T47D (cell line): Measurements from ENCODE around the gene RALGAPA2.

Source experiments
- DNase-seq, 2 experiments: peaks; one replicate each; pipeline versions ENCODE4 v3.0.0 to v3.0.0-alpha.2; 2011 to 2012; ENCODE audit warnings: low read depth in 1 of 2, low spot score in 1 of 2
- JUND ChIP-seq: IDR thresholded peaks from 2 replicates; pipeline ENCODE4 v1.6.1; 2012; ENCODE audit warnings: low read depth
- in situ Hi-C: cut with HindIII; loops from 2 replicates; pipeline ENCODE4 v1.10.0; 2016; ENCODE audit warnings: low sequenced_read_pairs, low pct_unique_long_range_greater_than_20kb

RALGAPA2 gene

DNA sequence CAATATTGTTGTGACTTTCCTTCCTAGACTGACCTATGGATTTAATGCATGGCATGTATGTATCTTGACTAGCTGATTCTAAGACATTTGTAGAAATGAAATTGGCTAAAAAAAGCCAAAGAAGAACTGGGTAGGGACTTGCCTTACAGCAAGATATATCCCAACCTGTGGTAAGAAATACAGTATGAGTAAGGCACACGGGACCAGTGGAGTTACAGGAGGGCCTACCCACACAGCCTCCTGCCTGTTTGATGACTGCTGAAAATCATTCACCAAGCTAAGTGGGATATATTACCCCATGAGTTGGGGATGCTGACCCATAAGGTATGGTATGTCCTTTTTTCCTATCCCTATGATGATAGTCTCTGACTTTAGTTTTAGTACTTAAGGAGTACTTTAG lies 232.3 kb downstream of the RALGAPA2 start:
- TF ChIP-seq JUND, result no peak
- in situ Hi-C loops, result no loop called here
- DNase-seq, result no peak

- TF ChIP-seq JUND, result no peak
- no peak for DNase-seq
- in situ Hi-C loops, result no loop called here
These were observed 234.9 kb downstream of the RALGAPA2 start for GRCh38 chr20:20477444-20478041.

DNA sequence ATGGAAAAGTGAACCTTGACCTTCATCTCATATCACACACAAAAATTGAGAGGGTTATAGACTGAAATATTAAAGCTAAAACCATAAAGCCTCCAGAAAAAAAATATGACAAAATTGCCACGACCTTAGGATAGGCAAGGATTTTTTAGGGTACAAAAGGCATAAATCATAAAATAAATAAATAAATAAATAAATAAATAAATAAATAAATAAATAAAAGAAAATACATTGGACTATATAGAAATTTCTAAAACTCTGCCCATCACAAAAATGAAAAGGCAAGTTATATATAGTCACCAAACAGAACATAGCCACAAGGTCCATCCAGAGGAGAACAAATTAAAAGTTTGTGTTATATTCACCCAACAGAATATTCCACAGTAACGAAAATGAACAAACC lies 235.9 kb downstream of the RALGAPA2 start:
- TF ChIP-seq JUND, result no peak
- in situ Hi-C loops, result no loop called here
- no peak for DNase-seq

GRCh38 chr20:20473657-20474056 lies 238.8 kb downstream of the RALGAPA2 start:
- DNase-seq, result no peak
- in situ Hi-C loops, result no loop called here
- TF ChIP-seq JUND, result no peak

DNA sequence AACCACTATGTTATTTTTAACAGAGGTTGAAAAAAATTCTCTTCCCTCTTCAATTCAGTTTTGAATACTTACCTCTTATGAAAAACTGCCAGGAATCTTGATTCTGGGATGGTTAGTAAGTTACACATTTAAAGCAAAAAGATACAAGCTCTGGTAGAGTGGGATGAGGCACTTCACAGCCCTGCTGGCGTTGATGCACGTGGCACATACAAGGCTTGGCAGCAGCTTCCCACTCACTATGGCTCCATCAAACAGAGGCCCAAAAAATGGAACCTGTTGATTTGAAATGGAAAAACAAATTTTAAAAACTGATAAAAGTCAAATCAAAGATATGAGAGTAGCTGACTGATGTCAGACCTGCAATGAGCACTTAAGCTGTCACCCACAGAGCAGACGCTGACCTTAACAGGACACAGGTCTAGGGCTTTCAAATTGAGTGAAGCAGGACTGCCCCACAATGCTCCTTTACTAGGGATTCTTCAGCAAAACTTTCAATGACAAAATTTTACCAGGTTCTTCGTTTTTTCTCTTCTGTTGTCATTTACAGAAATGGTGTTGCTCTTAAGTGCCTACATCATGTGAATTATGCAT lies 239.7 kb downstream of the RALGAPA2 start:
- in situ Hi-C loops, result no loop called here
- no peak for TF ChIP-seq JUND
- DNase-seq, result no peak

GRCh38 chr20:20466341-20466879 lies 246.0 kb downstream of the RALGAPA2 start:
- no peak for DNase-seq
- TF ChIP-seq JUND, result no peak
- in situ Hi-C loops, result no loop called here

GRCh38 chr20:20465252-20465651 lies 247.2 kb downstream of the RALGAPA2 start:
- peak in 1 of 2 experiments; percentile 36 for DNase-seq
- in situ Hi-C loops, result no loop called here
- TF ChIP-seq JUND, result no peak

GRCh38 chr20:20463933-20464374 lies 248.5 kb downstream of the RALGAPA2 start:
- DNase-seq, result no peak
- TF ChIP-seq JUND, result no peak
- in situ Hi-C loops, result no loop called here

- no peak for TF ChIP-seq JUND
- no peak for DNase-seq
- in situ Hi-C loops, result no loop called here
These were observed 250.3 kb downstream of the RALGAPA2 start for GRCh38 chr20:20462185-20462584.

DNA sequence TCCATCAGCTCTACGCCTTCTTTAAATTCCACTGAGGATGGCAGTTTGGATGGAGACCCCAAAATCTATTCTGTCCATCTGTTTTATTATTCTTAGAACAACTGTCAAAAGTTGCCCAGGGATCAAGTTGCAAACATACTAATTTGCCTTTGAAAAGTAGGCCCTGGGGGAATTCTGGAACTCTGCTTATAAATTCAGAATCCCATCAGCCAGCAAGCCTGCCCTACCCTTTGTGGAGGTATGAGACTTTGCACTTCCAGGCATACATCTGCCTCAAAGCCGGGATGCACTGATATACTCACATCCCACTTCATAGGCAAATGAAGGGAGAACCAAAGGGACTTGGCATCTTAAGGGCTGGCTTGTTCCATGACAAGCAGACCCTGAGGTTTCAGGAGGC lies 250.9 kb downstream of the RALGAPA2 start:
- in situ Hi-C loops, result no loop called here
- DNase-seq, result no peak
- TF ChIP-seq JUND, result no peak

DNA sequence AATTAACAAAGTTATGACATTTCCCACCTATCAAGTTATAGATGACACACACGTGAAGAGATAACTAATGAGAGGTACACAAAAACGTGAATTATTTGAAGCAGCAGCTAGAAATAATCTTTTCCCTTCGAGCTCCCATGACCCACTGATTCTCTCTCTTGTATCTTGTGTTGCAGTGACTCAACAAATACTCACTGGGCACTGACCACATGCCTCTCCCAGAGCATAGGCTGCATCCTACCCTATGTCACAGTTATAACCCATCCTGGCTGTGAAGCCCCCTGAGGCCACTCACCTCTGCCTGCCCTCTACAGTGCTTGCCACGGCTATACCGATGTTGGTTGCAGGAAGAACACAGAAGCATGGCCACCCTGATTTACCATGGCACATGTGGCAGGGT lies 252.7 kb downstream of the RALGAPA2 start:
- DNase-seq, result no peak
- in situ Hi-C loops, result no loop called here
- TF ChIP-seq JUND, result no peak

DNA sequence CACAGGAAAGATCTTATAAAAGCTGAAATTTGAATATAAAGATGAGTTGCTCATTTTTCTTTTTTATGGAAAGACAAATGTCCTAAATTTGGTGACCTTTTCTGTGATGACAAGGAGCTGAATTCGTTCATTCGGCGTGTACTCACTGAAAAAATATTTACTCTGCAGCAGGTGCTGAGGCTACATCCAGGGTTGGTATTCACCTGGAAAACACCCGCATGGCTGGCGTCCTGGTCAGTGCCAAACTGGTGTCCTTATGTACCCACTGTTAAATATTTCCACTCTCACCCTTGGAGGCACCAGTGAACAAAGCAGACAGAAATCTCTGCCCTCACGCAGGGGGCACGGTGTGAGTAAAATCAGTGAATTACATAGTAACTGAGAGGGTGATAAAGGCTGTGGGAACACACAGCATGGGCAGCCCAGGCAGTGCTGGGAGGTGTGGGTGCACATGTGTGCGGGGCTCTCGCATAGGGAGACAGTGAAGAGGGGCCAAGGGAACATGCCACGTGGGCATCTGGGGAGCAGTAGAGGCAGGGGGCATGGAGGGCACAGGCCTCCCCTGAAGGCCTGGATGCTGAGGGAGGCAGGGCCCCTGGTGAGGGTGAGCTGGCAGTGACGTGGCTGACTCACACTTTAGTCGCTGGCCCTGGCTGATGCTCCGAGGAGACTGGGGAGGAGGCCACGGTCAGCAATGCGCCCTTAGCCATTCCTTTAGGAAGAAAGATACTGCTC lies 254.9 kb downstream of the RALGAPA2 start:
- in situ Hi-C loops, result no loop called here
- peak in 1 of 2 experiments; percentile 61 for DNase-seq
- no peak for TF ChIP-seq JUND

DNA sequence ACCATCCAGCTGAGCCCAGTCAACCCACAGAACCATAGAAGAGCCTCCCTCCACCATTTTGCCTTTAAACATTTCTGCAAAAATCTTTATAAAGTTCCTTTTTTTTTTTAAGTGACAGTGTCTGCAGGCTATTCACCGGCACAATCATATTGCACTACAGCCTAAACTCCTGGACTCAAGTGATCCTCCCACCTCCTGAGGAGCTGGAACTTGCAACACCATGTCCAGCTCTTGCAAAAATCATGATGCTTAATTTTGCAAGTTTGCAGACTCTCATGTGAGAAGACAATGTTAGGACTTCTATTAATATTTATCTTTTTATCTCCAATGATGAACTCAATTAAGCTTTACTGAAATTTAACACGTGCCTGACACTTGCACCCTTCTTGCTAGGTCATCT lies 255.7 kb downstream of the RALGAPA2 start:
- in situ Hi-C loops, result no loop called here
- TF ChIP-seq JUND, result no peak
- no peak for DNase-seq
